ENCODE results near the gene TMPRSS7.
A peak's percentile ranks its signal among the peaks of the same experiment; 100 is the strongest.

TMPRSS7 gene

DNA sequence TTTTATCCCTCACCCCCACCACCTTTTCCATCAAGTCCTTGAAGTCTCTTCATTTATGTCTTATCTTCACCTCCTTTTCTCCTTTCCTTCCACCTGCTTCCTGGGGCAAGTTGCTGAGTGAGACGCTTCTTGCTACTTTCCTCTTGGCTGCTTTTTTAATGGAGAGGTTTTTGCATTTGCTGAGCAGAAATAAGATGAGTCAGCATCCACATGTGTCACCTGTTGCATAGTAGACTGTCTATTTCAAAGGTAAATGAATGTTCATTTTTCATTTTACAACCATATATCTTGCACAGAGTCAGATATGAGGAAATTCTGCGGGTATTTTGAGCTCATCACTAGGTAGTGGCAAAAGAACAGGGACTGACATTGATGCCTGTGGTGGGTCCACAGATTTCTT, 70.2 kb downstream of the TMPRSS7 start:
- no peak for DNase-seq

DNA sequence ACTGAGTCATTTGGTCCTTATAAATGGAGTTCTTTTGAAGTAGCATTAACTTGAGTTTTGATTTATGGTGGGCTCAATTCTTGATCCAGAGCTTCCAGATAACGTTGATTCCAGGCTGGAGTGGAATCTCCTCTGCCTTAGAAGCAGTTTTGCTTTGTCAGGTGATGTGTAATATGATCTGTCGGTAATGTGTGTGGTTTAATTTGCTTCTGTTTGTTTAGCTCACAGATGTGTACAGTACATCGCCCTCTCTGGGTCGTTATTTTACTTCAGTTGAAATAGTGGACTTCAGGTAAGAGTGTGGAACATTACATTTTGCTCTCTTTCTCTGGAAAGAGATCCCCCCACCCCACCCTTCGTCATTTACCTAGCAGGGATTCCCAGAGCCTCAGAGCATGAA, 74.8 kb downstream of the TMPRSS7 start:
- no peak for DNase-seq

DNA sequence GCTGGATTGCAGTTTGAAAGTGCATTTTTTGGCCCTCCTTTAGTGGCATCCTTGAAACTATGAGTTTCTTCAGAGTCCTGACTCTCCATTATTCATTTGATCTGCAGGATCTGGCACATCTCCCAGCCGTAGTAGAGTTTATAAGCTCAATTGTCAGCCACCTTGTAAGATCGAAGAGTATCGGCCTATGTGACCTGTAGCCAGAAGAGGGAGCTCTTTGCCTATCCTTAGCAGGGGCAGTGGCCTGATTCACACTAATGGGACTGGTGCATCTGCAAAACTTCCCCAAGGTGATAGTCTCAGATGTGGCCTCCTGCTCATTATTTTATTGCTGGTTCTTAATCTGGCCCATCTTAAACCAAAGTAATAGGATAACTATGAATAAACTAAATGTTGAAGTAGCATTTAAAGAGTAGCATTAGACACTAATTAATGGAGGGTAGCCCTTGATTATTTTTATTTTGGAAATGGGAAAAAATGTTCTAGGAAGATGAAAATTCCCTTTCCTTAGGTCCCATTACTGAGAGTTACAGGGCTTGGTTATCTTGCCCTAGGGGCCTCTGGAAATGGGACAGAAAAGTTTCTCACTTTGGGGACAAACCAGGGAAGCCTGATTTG, 77.4 kb downstream of the TMPRSS7 start:
- DNase-seq = peak; percentile 89

DNA sequence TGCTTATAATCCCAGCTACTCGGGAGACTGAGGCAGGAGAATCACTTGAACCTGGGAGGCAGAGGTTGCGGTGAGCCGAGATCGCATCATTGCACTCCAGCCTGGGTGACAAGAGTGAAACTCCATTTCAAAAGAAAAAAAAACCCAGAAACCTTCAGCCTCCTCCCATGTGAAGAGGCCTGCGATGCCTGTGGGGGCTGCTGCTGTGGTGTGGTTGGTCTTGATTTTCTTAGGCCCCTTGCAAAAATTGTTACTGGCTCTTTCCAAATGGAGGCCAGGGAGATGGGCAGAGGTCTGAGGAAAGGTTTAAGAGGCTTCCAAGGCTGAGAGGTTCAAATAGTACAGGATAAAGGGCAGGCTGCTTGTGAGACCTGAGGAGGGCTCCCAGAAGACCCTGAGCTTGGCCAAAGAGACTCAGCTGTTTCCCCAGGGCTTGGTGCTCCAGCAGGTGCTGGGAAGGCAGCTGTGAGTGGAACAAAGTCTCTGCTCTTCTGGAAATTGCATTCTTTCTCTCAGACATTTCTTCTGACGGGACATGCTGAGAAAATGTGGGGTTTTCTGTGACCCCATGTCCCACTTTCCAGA, 80.1 kb downstream of the TMPRSS7 start:
- DNase-seq = no peak

DNA sequence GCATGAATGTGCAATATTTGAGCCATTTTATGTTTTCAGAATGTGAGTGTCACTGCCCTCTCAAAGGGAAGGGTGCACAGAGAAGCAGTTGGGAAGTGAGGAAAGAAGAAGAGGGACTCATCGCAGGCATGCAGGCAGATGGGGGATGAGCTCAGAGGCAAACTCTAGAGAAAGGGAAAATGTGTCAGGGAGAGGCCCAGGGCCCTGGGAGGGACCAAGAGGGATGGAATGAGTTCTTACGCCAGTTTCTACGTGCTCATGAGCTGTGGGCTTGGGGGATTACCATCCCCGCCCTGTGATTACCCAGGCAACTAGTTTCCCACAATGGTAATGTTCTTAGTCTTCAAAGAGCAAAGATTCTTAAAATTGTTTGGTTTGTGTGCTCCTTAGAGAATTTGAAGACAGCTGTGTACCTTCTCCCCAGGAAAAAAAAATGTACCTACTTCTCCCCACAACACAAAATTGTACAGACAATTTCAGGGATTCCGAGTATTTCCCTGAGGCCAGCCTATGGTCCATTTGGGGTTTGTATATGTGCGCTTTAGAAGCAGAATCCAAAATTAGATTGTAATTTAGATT, 80.7 kb downstream of the TMPRSS7 start:
- no peak for DNase-seq

DNA sequence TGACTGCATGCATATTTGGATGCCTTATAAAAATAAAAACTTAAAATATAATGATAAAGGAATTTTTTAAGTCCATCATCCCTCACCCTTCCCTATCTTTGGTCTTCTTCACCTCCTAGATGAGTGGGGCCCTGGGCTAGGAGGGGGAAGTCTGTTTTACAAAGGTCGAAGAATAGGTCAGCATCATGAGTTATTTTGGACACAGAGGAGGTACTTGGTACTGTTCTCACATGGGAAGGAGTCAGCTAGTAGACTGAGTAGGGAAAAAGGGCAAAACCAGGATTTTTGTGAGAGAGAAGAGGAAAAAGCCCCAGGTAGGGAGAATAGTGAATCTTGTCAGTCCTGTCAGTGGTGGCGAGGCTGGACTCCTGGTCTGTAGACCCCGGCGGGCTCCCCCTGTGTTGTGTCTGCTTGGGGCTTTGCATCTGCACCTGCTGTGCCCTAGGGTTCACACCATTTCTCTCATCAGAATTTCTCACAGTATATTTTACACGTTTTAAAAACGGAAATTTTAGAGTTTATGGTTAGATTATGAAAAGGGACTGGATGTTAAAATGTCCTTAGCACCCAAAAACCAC, 81.4 kb downstream of the TMPRSS7 start:
- no peak for DNase-seq

DNA sequence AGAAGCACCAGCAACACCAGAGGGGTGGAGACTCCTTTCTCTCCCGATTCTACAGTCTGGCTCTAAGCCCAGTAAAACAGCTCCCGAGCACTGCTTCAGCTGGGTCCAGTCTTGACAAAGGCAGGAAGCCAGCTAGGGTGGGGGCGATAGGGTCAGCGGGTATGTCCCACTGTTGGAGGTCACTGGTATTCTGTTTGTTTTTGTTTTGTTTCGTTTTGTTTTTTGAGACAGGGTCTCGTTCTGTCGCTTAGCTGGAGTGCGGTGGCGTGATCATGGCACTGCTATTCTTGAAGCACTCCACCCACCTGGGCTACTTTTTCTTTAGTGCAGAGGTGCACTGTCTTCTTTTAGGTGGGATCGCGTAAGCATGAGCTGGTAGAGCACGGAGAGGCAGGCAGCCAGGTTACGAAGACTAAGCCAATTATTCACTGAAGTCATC, 82.2 kb downstream of the TMPRSS7 start:
- no peak for DNase-seq

DNA sequence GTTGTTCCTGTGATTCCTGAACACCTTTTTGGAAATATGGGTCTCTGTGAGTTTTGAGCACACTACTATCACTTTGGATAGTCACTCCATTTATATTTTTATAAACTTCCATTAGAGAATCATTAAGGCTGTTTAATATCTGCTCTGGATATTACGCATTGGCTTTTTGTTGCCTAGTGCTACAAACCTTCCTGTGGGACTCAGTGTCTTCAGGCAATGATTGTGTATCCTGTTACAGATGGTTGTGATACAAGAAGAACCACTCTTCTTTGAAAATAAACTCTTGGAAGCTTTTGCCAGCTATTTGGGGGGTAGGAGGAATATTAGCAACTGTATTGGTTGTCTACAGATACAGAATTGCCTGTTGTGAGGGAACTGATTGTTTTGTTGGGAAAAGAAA, 82.9 kb downstream of the TMPRSS7 start:
- DNase-seq = no peak

DNA sequence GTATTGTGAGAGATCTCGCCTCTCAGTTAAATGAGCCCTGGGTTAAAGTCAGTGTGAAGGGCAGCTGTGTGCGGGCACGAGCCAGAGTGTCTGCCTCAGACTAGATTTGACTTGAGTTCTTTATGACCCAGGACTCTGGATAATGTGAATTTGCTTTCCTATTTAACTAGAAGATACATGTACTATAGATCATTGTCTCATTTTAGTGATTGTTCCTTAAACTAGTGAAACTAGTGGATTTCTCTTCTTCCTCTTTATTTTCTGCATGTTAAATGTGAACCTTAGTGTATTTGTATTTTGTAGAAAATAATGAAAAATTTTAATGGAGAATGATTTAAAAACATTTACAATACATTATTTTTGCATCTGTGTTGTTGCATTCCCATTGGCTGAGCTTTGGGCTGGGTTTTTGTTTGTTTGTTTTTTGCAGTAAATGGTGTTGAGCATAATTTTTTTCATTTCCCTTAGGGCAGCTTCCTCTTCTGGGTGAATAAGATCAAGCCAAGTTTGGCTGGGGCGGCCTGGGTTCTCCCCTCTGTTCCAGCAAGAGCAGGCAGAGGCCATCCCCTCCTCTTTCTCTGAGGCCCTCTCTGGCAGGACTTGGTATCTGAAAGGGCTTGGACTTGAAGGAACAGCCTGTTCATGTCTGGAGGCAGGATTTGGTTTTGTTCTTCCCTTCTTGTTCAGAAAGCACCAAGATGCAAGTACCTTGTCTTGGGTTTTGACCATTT, 83.5 kb downstream of the TMPRSS7 start:
- DNase-seq = peak; percentile 69

DNA sequence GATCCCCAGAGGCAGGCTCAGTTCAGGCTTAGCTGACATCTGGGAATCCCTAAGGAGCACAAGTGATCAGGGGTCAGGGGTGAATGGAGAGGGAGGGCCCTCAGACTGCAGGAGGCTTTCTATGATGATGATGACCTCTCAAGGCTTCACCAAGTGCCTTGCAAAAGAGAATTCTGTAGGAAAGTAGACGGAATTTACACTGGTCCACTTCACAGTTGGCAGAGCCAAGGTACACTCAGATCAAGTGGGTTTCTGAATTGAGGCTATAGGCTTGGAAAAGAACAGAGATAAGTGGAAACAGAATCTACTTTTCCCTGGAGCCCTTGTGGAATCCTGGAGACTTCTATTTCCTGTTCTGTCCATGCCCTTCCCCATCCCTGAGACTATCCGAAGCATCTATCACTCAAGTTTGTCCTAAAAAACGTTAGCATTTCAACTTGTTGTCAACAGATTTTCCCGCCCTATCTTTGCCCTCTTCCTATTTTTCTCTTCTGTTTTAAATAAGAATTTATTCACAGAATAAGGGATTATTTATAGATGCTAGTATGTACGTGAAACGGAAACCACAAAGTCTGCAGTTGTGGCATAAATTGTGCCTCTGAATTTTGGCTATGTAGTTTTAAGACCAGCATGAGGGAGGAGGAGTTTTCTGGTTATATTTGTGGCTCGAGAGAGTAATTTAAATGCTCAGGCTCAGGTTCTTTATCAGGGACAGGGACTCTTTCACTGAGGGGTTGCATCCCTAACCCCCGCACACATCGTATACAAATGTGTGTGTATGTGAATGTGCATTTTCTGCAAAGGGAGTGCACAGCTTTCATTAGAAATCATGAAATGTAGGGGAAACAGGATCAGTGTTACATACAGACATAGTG, 85.7 kb downstream of the TMPRSS7 start:
- peak; percentile 75 for DNase-seq

DNA sequence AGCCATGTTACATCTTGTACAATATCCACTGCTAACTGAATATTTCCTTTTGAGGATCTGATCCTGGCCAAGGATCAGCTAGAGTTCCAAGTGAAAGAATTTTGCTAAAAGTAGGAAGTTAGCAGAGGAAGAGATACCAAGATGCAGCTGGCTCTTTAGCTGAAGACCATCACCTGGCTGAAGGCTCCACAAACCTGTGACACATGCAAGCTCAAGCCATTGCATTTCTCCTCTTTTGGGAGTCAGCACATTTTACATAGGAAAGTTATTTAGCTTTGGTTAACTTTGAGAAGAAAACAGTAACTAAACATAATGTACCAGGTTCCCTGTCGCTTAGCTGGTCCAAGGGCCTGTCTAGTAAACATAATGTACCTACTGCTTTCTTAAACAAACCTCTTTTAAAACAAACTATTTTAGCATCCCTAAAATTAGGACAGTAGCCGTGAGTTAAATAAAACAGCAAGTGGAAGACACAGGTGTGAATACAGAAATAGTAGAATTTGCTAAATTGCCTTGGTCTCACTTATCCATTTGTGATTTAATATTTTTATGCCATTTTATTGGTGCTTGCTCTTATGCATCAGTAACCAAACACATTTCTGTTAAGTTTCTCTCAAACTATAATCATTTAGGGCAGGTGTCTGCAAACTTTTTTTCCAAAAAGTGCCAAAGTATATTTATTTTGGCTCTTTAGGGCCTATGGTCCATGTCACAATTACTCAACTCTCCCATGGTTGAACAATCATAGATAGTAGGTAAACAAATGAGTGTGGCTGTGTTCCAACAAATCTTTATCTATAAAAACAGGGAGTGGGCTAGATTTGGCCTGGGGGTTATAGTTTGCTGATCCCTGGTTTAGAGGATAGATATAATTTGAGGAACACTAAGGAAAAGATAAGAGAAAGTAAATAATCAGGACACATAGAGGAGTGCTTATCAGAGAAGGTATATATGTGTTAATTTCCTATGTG, 87.3 kb downstream of the TMPRSS7 start:
- DNase-seq = no peak

DNA sequence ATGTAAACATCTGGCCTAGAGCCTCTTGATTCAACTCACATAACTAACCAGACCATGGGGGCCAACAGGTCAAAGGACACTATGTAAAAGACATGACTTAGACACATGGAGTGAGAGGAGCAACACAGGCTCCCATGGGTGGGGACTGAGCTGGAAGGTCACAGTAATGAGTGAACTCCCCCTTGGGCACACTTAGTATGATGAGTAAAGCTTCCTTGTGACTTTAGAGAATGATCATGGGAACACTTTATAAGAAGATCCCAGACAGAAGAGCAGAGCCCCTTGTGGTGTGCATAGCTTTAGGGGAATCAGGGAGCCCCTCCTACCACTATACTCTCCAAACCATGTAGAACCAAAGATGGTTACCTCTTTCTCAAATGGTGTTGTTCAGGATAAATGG, 88.3 kb downstream of the TMPRSS7 start:
- no peak for DNase-seq

DNA sequence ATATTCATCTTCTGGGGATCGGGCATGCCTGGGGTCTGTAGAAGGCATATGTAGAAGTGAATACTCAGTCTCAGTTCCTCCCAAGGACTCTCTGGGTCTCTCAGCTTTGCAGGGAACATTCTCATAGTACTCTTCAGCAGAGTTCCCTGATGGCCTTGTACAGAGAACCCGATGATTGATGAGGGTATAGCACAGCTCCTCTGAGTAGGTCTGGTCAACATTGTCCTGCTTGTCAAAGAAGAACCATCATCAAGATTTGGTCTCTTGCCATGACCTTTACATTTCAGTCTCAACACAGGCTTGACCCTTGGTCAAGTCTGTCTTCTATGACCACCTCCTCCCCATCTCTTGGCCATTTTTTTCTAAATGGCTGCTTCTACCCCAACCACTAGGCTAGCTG, 89.0 kb downstream of the TMPRSS7 start:
- no peak for DNase-seq

DNA sequence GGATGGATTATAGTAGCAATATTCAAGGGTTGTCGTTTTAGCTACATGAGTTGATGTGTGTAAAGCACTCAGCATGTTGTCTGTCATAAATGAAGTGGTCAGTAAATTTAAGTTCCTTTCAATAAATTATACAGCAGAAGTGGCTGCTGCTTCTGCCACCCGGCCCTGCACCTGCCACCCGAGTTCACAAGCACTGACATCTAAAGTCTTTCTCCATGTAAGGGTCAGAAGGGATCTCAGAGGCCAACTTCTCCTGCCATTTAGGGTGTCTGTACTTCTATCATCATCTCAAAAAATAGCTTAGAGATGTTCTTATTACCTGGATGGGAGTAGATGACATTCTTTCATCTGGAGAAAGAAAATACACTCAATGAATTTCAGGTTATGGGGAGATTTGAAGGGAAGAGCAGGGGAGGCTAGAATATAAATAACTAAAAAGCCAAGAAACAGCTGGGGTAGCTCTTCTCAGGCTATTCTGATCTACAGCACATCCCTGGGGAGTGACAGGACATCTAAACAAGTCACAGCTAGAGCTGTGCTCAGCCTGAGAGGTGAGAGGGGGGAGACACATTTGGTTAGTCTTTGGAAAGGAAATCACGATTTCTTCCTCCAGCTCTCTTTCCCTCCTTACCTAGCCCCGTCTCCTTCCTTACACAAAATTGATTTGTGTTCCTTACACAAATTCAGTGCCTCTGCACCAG, 90.5 kb downstream of the TMPRSS7 start:
- DNase-seq = no peak

DNA sequence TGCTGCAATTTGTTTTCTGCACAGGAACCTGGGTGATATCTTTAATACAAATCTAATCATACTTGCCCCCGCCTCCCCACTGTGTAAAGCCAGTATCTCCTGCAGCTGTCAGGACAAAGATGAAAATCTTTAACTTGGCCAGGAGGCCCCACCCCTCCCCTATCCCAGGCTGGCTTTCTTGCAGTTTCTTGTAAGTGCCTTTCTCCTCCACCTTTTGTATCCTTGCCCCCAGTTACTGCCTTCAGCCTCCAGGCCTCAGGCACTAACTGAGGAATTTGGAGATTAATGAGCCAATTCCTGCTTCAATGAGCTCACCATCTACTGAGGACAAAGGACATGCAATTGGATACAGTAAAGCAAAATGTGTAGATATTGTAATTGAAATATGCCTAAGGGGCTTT, 92.0 kb downstream of the TMPRSS7 start:
- DNase-seq = peak; percentile 63

DNA sequence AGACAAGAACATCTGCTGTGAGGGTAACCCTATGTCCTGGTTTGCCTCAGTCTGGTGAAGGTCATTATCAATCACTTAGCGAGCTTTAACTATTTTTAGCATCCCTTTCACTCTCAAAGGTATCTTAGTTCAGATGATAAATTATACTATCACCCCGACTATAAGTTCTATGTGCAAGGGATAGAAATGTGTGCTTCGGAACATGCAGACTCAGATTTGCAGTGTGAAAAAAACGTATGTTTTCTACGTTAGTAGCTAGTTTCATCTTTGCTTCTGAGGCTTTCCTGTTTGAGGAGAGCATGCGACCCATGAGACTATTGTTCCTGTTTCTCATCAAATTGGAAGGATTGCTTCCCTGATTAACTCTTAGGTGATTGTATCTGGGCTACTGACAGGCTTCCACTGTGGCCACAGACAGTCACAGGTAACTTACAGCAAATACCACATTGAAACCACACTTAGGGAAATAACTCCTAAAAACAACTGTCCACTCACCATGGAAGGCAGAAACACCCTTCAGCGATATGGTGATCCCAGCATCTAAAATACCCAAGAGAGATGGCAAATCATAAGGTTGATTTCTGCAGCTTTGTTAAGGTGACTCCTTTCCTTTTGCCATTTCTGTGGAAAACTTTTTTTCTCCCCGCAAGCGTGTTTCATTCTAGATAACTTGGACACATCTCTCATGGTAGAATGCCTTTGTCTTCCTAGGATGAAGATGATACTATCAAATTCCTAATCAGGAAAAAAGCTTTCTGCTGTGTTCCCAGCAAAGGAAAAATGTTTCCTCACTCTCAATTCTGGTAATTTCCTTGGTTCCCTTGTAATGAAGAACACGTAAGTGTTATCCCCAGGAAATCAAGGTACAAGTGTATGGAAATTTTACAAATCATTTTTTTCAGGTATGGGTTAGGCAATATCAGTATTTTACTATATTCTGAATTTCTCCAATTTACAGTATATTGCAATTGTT, 93.3 kb downstream of the TMPRSS7 start:
- DNase-seq = peak; percentile 24

DNA sequence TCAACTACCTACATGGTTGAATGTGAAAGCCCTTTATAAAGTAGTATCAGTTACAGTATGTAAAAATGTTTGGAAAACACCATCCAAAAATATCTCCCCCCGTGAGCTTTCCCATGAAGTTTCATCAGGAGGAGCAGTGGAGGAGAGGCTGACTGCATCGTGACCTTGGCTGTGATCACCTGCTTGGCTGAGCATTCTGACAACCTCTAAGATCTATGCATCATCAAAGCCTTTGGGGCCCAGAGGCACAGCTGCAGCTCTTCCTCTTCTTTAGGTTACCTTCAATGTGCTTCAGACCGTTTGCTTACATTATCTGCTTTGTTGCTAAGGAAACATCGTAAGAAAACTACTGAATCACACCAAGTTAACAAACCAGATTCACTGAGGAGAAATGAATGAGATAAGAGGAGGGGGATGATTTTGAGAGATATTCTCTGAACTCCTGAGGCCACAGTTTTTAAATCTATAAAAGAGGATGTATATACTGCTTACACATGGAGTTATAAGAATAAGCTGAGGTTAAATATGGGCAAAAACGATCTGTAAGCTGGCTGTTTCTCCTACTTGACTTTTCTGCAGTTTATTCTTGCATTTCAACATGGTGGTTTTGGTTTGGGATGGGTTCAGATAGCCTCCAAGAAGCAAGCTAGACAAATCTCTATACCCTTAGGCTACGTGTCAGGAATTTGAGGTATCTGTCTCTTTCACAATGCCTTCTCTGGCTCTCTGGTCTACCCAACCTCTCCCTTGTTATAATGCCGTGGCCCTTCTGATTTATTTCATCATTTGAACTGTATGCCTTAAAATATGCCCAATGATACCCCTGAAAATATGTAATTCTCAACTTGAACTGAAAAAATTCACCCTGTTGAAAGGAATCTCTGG, 94.5 kb downstream of the TMPRSS7 start:
- peak; percentile 70 for DNase-seq

DNA sequence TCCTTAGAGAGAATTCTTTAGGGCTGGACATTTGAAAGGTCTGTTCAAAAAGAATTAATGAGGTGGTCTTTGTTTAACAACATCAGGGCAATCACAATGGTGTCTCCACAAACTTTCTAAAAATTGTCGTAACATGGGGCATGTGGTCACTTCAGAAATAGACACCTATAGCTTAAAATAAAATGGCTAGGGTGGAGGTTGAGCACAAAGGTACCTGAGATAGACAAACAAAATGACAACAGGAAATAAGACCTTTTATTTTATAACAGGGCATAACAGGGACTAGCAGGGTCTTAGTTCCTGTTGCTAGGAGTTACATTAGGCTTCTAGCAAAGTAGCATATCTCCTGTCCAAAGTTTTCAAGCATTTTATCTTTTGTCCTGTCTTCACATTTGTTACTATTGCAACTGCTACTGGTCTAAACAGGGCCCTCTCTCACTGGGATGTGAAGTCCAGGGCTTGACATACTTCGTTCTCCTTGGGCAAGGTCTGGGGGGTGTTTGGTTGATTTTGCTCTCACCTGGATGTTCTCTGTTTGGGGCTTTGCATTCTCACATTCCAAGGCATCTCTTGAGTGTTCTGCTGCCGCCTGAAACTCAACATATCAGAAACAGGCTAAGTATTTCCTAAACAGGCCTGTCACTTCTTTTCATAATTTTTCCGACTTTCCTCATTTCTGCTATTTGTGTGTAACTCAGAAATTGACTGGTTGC, 95.5 kb downstream of the TMPRSS7 start:
- DNase-seq = no peak

All from hematopoietic multipotent progenitor cell treated with erythropoietin and hydrocortisone succinate and interleukin-3 and kit ligand, for 4 days (in vitro differentiated cells).